Stimulated activated naive CD4-positive, alpha-beta T cell treated with Interleukin-2 at 50 U/mL for 16 hours (primary cell): ENCODE measurements around the gene NENF.
"Not testable (repeated sequence)": the region's sequence is repeated elsewhere in the genome, so short reads cannot be mapped to it uniquely, and the experiment has no call there.

ENCODE experiments used
- DNase-seq: peaks from one replicate; lab custom pipeline; 2025; lab: John Stamatoyannopoulos, UW

Gene NENF

GRCh38 chr1:212432661-212433576, at the start of gene NENF:
Gene NENF (plus strand): TSS chr1:212432920. CDS start chr1:212432944, 24 bp downstream.
- DNase-seq, result peak; percentile 64

DNA sequence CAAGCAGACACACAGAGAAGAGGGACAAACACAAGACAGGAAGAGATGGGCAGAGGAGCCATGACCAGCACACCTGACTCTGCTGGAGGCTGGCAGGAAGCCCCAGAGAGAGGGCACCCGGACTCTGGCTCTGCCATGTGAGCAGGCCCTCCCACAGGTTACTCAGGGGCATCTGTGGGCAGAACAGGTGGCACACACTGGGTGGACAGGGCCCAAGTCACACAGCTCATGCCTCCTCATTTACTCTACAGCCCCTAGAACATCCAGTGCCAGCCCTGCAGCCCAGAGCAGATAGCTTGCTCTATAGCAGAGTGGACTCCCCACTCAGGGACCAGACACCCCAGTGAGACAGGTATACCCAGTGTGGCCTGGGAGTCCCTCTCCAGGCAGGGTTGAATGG, 46.7 kb upstream of the NENF start:
- no peak for DNase-seq

GRCh38 chr1:212388985-212389716, 43.6 kb upstream of the NENF start:
- no peak for DNase-seq

DNA sequence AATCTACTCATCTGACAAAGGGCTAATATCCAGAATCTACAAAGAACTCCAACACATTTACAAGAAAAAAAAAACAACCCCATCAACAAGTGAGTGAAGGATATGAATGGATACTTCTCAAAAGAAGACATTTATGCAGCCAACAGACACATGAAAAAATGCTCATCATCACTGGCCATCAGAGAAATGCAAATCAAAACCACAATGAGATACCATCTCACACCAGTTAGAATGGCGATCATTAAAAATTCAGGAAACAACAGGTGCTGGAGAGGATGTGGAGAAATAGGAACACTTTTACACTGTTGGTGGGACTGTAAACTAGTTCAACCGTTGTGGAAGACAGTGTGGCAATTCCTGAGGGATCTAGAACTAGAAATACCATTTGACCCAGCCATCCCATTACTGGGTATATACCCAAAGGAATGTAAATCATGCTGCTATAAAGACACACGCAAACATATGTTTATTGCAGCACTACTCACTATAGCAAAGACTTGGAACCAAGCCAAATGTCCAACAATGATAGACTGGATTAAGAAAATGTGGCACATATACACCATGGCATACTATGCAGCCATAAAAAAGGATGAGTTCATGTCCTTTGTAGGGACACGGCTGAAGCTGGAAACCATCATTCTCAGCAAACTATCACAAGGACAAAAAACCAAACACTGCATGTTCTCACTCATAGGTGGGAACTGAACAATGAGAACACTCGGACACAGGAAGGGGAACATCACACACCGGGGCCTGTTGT, 36.9 kb upstream of the NENF start:
- DNase-seq, result not testable (repeated sequence)

DNA sequence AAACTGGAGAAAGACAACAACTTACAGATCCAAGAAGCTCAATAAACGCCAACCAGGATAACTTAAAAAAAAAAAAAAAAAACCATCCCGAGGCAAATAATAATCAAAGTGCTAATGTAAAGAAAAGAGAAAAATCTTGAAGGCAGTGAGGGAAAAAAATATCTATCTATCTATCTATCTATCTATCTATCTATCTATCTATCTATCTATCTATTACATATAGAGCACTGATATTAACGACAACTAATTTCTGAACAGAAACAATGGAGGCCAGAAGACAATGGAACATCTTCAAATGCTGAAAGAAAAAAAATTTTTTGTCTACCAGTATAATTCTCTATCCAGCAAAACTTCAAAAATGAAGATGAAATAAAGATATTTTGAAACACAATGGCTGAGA, 36.1 kb upstream of the NENF start:
- no peak for DNase-seq

- no peak for DNase-seq
These were observed 35.5 kb upstream of the NENF start for GRCh38 chr1:212397171-212397570.

GRCh38 chr1:212401042-212401441, 31.7 kb upstream of the NENF start:
- no peak for DNase-seq

GRCh38 chr1:212401838-212402582, 30.7 kb upstream of the NENF start:
- DNase-seq, result no peak

- no peak for DNase-seq
These were observed 29.9 kb upstream of the NENF start for GRCh38 chr1:212402666-212403321.

DNA sequence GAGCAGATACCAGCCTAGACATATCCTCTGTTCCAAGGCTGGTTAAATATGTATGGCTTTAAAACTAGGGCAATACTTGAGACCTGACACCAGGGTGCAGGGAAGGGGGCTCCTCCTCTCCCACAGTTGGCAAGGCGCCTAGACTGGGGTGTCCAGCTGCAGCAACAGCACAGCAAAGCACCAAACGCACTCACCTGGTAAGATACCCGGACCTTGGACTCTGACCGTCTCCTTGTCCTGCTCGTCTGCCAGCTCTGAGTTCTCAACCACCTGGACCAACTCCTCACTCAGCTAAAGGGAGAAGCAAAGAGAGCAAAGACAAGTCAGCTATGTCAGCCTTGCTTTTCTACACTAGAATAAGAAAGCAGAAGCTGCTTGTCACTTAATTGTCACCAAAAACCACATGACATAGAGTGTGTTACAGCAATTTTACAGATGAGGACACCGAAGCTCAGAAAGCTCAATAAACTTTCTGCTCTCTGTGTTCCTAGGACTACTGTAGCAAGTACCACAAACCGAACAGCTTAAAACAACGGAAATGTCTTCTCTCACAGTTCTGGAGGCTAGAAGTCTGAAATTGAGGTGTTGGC, 22.4 kb upstream of the NENF start:
- DNase-seq, result no peak

DNA sequence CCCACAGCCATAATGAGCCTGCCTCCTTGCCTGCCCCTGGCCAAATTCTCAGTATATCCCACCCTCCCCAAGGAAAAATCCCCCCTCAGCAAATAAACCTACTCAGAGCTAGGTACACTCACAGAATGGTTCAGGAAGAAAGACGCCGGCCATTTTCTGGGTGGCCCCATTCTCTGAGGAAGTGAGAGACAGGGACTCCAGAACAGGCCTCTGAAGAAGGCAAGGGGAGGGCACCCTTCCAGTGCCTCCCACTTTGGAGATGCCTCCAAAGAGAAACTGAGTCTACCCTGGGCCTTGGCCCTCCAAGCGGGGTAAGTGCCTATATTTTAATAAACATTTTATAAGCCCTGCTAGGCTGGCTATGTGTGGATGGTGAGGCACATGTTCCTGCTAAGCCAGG, 20.3 kb upstream of the NENF start:
- no peak for DNase-seq

DNA sequence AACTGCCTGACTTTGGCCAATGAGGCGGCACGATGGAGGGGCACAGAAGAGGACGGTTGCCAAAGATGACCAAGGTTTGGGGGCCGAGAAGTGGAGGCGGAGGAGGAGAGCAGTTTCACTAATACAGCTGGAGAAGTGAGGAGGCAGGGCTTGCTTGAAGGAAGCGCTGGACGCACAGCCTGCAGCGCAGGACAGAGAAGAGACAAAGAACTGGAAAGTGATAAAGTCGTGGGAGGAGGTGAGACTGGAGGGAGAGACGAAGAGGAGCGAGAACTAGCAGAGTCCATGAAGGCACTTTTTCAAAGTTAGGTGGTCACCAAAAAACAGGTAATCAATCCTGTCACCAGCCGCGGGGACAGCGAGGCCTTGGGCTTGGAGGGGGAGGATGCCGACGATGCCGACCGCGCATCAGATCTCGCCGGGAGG, 18.8 kb upstream of the NENF start:
- DNase-seq, result no peak

DNA sequence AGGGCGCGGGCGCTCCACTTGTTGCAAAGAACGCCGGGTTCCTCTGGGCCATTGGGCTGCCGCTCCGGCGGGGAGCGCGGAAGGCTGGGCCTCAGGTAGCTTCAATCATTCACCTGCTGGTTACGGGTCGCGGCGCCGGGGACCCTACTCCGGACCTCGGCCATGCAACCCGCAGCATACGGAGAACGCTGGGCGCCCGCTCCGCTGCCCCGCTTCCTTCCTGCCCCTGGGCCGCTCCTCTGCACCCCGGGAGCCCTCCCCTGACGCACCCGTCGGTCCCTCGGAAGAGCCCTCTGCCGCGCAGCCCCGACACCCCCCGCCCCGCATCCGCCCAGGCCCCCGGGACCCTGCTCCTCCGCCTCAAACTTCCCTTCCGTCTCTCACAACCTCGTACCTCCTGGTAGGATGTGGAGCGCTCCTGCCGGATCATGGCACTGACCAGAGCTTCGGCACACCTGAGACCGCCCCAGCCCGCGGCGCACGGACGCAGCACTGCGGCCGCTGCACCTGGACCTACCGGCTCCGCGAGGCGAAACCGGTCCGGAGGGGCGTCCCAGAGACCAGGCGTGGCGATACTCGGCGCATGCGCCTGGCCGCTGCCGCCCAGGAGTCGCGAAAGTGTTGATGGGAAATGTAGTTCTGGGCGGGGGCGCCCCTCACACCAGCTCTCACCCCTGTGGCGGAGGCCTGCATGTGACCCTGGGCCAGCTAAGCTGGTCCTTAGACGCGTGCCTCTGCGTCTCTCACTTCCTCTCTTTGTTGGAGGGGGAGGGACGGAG, 18.2 kb upstream of the NENF start, which contains the start of gene PACC1:
Gene PACC1, minus strand, starts transcription at position 559 of the 779 bp plus-strand sequence. Its CDS starts 129 bp downstream, at position 430.
- peak; percentile 87 for DNase-seq

DNA sequence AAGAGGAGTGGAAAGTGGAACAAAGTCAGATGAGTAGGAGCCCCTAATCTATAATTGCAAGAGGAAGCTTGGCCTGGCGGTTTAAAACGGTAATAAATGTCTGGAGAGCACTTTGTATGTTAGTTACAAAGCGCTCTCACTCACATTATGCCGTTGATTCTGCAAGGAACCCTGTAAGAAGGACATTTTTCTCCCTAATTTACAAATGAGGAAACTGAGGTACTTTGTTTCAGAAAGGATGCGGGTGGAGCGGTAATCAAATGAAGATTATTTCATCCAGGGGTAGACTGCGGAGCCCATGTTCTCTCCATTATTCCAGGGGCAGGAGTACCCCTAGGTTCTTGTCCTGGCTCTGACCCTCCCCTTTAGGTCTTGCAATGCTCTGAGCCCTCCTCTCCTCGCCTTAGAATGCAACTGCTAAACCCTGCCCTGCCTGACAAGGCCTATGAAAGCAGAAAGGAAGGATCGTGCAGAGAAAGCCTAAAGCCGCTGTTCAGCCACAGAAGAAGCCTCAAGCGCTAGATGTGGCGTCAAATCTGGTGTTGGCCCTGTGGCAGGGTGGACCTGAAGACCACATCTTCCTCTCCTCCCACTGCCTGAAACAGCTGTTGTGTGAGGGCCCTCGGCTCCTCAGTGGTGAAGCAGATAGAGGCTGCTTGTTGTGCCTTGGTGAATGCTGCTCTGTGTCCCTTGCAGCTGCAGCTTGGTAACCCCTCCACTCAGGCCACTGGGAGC, 17.4 kb upstream of the NENF start:
- no peak for DNase-seq

GRCh38 chr1:212421165-212421564, 11.6 kb upstream of the NENF start:
- DNase-seq, result no peak

DNA sequence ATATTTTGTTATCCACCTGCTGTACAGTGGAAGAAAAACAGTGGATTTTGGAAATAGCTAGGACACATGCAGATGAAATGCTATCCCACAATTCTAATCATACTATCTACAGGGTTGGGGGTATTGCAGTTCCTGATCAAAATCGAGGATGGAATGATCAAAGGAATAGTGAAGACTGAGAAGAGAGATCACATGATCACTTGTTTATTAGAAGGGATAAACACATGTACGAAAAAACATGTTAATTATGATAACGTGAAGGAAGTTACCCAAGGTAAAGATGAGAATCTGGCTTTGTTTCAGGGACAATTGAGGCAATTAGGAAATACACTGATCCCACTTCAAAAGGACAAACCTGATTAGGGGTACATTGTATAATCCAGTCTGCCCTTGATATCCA, 8.8 kb upstream of the NENF start:
- no peak for DNase-seq

- DNase-seq, result no peak
These were observed 4.2 kb upstream of the NENF start for GRCh38 chr1:212428496-212428895.

DNA sequence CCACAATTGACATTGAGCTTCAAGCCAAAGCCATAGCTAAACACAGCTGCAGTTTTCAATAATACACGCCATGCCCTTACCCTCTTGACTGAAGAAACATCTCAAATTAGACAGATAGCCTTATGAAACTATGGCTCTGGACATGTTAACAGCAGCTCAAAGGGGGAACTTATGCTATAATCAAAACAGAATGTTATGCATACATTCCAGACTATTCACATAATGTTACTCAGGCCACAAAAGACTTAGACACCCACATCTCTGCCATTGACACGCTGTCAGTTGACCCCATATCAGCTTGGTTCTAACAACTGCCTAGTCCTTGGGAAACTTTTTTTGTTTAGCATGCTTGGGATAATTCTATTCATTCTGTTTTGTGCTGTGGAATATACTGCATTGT, 2.3 kb upstream of the NENF start:
- no peak for DNase-seq

DNA sequence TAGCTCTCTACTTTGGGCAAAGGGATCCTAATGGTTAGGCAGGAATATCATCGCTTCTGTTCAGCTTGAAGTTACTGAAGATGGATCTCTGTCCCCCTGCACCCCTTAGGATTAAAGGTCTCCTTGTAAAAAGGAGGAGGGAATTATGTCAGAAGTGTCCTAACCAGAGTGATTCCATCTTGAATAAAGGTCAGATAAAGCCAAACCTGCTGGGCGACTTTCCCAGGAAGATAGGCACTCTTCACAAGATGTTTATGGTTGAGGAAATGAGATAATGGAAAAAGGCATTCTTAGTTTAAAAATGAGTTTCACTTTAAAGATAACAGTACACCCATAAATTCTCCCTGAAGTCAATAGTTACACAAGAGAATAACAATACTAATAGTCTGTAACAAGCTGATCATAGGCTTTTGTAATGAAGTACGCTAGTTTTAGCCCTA, 1.7 kb upstream of the NENF start:
- no peak for DNase-seq
